Measurements from ENCODE around the gene HTRA3.

Gene HTRA3

DNA sequence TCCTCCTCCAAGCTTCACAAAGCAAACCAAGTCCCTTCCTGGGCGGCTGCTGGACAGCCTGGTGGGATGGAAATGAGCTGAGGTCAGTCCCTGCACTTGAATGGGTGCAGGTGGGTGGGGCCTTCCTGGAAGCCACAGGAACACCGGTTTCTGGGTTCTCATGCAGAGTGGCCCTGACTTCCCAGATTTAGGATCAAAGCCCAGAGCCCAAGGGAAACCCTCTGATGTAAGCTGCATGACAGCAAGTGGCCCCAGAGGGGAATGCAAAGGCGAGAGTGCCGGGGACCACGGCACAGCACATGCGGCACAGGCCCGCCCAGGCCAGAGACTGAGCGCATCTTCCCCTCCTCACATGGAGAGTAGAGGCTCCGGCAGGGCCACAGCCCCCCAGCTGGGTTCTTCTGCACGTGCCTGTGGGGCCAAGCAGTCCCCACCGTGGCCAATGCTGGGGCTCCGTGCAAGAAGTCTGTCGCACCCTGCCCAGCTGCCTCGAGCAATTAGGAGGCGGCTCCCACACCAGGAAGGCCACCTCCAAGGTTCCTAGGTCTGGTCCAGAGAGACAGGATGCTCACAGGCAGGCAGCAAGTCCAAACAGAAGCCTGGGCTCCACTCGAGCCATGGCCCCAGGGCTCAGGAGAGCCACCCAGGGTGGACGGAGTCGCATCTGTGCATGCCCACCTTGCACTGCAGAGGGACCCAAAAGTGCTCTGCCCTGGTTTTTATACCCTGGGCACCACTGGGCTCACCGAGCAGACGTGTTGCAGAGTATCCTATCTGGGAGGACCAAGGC is 83.0 kb downstream of the HTRA3 start:
- peaks cover 12% of the 10 kb centered on the region for H3K27me3 ChIP-seq (ENCODE audit: low read depth, low read length)
- H3K9ac ChIP-seq (ENCODE audit: low read length) = no peak overlapping the region
- no peak overlapping the region for H3K4me3 ChIP-seq (ENCODE audit: low read length)
- no peaks in the 10 kb centered on the region for H3K9me3 ChIP-seq (ENCODE audit: insufficient read depth, low read length)
- no peak overlapping the region for H3K4me2 ChIP-seq (ENCODE audit: low read length)
- TF ChIP-seq EZH2phosphoT487 (IDR thresholded peaks at IDR 0.05; ENCODE audit: low read depth) = no peak
- TF ChIP-seq, protein P1, sequence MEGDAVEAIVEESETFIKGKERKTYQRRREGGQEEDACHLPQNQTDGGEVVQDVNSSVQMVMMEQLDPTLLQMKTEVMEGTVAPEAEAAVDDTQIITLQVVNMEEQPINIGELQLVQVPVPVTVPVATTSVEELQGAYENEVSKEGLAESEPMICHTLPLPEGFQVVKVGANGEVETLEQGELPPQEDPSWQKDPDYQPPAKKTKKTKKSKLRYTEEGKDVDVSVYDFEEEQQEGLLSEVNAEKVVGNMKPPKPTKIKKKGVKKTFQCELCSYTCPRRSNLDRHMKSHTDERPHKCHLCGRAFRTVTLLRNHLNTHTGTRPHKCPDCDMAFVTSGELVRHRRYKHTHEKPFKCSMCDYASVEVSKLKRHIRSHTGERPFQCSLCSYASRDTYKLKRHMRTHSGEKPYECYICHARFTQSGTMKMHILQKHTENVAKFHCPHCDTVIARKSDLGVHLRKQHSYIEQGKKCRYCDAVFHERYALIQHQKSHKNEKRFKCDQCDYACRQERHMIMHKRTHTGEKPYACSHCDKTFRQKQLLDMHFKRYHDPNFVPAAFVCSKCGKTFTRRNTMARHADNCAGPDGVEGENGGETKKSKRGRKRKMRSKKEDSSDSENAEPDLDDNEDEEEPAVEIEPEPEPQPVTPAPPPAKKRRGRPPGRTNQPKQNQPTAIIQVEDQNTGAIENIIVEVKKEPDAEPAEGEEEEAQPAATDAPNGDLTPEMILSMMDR (IDR thresholded peaks at IDR 0.05; ENCODE audit: low read depth, low read length) = no peak
- H3K36me3 ChIP-seq (replicated peaks; ENCODE audit: low read depth, low read length) = no peaks in the 10 kb centered on the region
- H3K4me1 ChIP-seq (ENCODE audit: low read length) = peaks cover 5% of the 10 kb centered on the region; the same call in 1 of the 2 replicates
- no peak overlapping the region for H2AFZ ChIP-seq (ENCODE audit: low read depth, low read length)
- no peaks in the 10 kb centered on the region for H3K79me2 ChIP-seq (ENCODE audit: low read length)
- H4K20me1 ChIP-seq (ENCODE audit: insufficient read depth, low read length) = no peaks in the 10 kb centered on the region
- H3K27ac ChIP-seq (ENCODE audit: low read length) = no peak overlapping the region

DNA sequence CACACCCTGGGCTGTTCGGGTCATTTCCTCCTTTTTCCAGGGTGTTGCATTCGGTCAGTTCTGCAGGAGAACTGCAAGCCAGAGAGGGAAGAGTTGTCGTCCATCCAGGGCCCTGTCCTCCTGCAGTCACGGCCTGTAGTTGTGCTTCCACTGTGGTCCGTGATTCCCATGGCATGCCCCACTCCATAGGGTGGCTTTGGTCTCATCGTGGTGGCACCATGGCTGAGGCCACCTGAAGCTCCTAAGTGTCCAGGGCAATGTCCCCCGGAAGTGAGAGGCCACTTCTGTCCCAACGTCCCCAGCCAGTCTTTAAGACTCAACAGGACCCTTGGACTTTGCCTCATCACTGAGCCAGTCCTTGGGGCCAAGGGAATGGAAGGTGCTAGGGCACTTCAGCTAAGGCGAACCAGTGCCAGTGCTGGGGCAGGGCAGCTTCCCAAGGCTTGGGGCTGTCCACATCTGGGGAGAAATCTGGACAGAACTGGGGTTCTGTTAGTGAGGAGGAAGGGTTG is 83.7 kb downstream of the HTRA3 start:
- Histone ChIP-seq H3K4me2 (ENCODE audit: low read length) (no peak overlapping the region), H4K20me1 (ENCODE audit: insufficient read depth, low read length) (no peaks in the 10 kb centered on the region), H3K9ac (ENCODE audit: low read length) (no peak overlapping the region), H2AFZ (ENCODE audit: low read depth, low read length) (no peak overlapping the region), H3K79me2 (ENCODE audit: low read length) (no peaks in the 10 kb centered on the region), H3K27ac (ENCODE audit: low read length) (no peak overlapping the region), H3K36me3 (replicated peaks; ENCODE audit: low read depth, low read length) (no peaks in the 10 kb centered on the region), H3K4me3 (ENCODE audit: low read length) (no peak overlapping the region), H3K27me3 (ENCODE audit: low read depth, low read length) (peaks cover 12% of the 10 kb centered on the region), H3K9me3 (ENCODE audit: insufficient read depth, low read length) (no peaks in the 10 kb centered on the region), H3K4me1 (ENCODE audit: low read length) (peaks cover 1% of the 10 kb centered on the region; the same call in 1 of the 2 replicates)
- no peak for TF ChIP-seq EZH2phosphoT487 (IDR thresholded peaks at IDR 0.05; ENCODE audit: low read depth)
- TF ChIP-seq, protein P1 (IDR thresholded peaks at IDR 0.05; ENCODE audit: low read depth, low read length) = no peak

DNA sequence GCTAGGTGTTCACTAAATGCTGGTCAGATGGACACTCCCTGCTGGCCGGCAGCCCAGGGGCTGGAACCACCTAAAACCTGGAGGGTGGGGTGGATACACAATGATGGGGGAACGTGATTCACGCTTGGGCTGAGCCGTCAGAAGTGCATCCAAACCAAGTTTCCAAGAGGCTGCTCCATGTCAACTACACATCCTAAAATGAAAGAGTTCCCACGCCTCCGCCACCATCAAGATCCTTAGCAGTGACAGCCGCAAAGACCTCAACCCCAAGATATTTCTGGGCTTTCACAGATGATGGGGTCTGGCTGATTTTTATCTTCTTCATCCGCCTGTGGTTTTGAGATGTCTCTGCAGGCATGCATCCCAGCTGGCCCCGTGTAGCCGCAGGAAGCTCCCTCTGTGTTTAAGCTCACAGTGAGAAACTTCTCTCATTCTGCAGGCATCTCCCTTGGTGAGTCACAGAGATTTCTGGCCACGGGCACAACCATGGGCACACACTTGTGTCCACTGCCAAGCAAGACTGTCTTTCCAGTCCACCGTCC is 84.4 kb downstream of the HTRA3 start:
- Histone ChIP-seq H3K36me3 (replicated peaks; ENCODE audit: low read depth, low read length) (no peaks in the 10 kb centered on the region), H3K27me3 (ENCODE audit: low read depth, low read length) (peaks cover 12% of the 10 kb centered on the region), H4K20me1 (ENCODE audit: insufficient read depth, low read length) (no peaks in the 10 kb centered on the region), H3K4me2 (ENCODE audit: low read length) (no peak overlapping the region), H3K4me3 (ENCODE audit: low read length) (no peak overlapping the region), H3K9ac (ENCODE audit: low read length) (no peak overlapping the region), H2AFZ (ENCODE audit: low read depth, low read length) (no peak overlapping the region), H3K9me3 (ENCODE audit: insufficient read depth, low read length) (no peaks in the 10 kb centered on the region), H3K79me2 (ENCODE audit: low read length) (no peaks in the 10 kb centered on the region), H3K27ac (ENCODE audit: low read length) (no peak overlapping the region), H3K4me1 (ENCODE audit: low read length) (no peaks in the 10 kb centered on the region)
- TF ChIP-seq EZH2phosphoT487 (IDR thresholded peaks at IDR 0.05; ENCODE audit: low read depth) = no peak
- TF ChIP-seq, protein P1 (IDR thresholded peaks at IDR 0.05; ENCODE audit: low read depth, low read length) = no peak

DNA sequence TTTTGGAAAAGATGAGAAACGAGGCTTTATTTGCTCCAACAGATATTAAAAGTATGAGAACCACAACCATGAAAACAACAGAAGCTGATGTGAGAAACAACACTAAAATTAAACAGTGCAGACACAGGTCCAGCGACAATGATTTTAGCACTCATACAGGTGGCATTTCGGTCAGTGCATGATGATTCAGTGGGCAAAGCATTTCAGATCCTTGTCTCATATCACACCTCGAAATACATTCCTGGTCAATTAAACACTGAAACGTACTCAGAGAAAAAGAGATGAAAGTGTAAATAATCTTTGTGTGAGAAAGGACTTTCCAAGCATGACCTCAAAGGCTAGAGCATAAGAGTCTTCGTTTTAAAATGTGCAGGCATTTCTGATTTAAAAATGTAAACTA is 85.8 kb downstream of the HTRA3 start:
- Histone ChIP-seq H3K9me3 (ENCODE audit: insufficient read depth, low read length) (no peaks in the 10 kb centered on the region), H4K20me1 (ENCODE audit: insufficient read depth, low read length) (no peaks in the 10 kb centered on the region), H3K79me2 (ENCODE audit: low read length) (no peaks in the 10 kb centered on the region), H3K27me3 (ENCODE audit: low read depth, low read length) (peaks cover 12% of the 10 kb centered on the region), H3K4me3 (ENCODE audit: low read length) (no peak overlapping the region), H3K36me3 (replicated peaks; ENCODE audit: low read depth, low read length) (no peaks in the 10 kb centered on the region), H3K4me1 (ENCODE audit: low read length) (no peaks in the 10 kb centered on the region), H3K4me2 (ENCODE audit: low read length) (no peak overlapping the region), H3K27ac (ENCODE audit: low read length) (no peak overlapping the region), H2AFZ (ENCODE audit: low read depth, low read length) (no peak overlapping the region), H3K9ac (ENCODE audit: low read length) (no peak overlapping the region)
- TF ChIP-seq EZH2phosphoT487 (IDR thresholded peaks at IDR 0.05; ENCODE audit: low read depth) = no peak
- TF ChIP-seq, protein P1 (IDR thresholded peaks at IDR 0.05; ENCODE audit: low read depth, low read length) = no peak
